H9 (cell line): ENCODE results near the gene KAT7. TPM values are rescaled to one million over a fixed set of nuclear protein-coding genes. Genes with fewer than 3 reads are reported as not detected.

Source experiments
- DNase-seq: peaks from one replicate; pipeline ENCODE4 v3.0.0-alpha.2; 2017
- H2AFZ ChIP-seq: one replicate; pipeline ENCODE4 v1.6.1; 2013; ENCODE audit warnings: mild to moderate bottlenecking, low read length, control low read depth, moderate library complexity
- H2AK5ac ChIP-seq: 2 replicates; pipeline ENCODE4 v1.6.1; 2013; ENCODE audit warnings: low read length, control low read depth, mixed read lengths; ENCODE audit not compliant: insufficient read length
- H2BK120ac ChIP-seq: one replicate; pipeline ENCODE4 v1.6.1; 2013; ENCODE audit warnings: low read depth, mild to moderate bottlenecking, low read length, control low read depth, inconsistent platforms; ENCODE audit not compliant: poor library complexity, severe bottlenecking
- H2BK12ac ChIP-seq: 2 replicates; pipeline ENCODE4 v1.6.1; 2013; ENCODE audit warnings: low read length, control low read depth, mixed read lengths, low read depth; ENCODE audit not compliant: insufficient read length
- H2BK15ac ChIP-seq: 2 replicates; pipeline ENCODE4 v1.6.1; 2013; ENCODE audit warnings: low read depth, low read length, control low read depth
- H2BK20ac ChIP-seq: one replicate; pipeline ENCODE4 v1.6.1; 2013; ENCODE audit warnings: low read depth, mild to moderate bottlenecking, low read length, control low read depth, inconsistent platforms; ENCODE audit not compliant: poor library complexity, severe bottlenecking
- H2BK5ac ChIP-seq: 2 replicates; pipeline ENCODE4 v1.6.1; 2013; ENCODE audit warnings: low read length, control low read depth, mixed read lengths; ENCODE audit not compliant: insufficient read length
- H3K14ac ChIP-seq: 2 replicates; pipeline ENCODE4 v1.6.1; 2013; ENCODE audit warnings: low read length, control low read depth; ENCODE audit not compliant: insufficient read depth
- H3K18ac ChIP-seq: 2 replicates; pipeline ENCODE4 v1.6.1; 2013; ENCODE audit warnings: low read depth, mild to moderate bottlenecking, mixed read lengths, low read length, control low read depth; ENCODE audit not compliant: insufficient read length
- H3K23ac ChIP-seq: 2 replicates; pipeline ENCODE4 v1.6.1; 2013; ENCODE audit warnings: low read length, control low read depth, mixed read lengths, low read depth; ENCODE audit not compliant: insufficient read length
- H3K23me2 ChIP-seq: 2 replicates; pipeline ENCODE4 v1.6.1; 2013; ENCODE audit warnings: low read depth, mild to moderate bottlenecking, mixed read lengths, low read length, control low read depth; ENCODE audit not compliant: insufficient read length, poor library complexity, severe bottlenecking
- H3K27ac ChIP-seq: 2 replicates; pipeline ENCODE4 v1.5.1; 2013; ENCODE audit warnings: low read length, control low read depth, mixed read lengths, low read depth; ENCODE audit not compliant: insufficient read length
- H3K27me3 ChIP-seq: 2 replicates; pipeline ENCODE4 v1.6.1; 2013; ENCODE audit warnings: low read length, control low read depth, inconsistent platforms; ENCODE audit not compliant: insufficient read depth
- H3K4ac ChIP-seq: 2 replicates; pipeline ENCODE4 v1.6.1; 2013; ENCODE audit warnings: low read depth, mild to moderate bottlenecking, control low read depth, inconsistent platforms, low read length, moderate library complexity
- H3K4me1 ChIP-seq: 2 replicates; pipeline ENCODE4 v1.6.1; 2013; ENCODE audit warnings: low read length, control low read depth, inconsistent platforms; ENCODE audit not compliant: insufficient read depth
- H3K4me2 ChIP-seq: 2 replicates; pipeline ENCODE4 v1.6.1; 2013; ENCODE audit warnings: low read length, control low read depth, mixed read lengths; ENCODE audit not compliant: insufficient read length, insufficient read depth
- H3K56ac ChIP-seq: 2 replicates; pipeline ENCODE4 v1.6.1; 2013; ENCODE audit warnings: low read depth, mild to moderate bottlenecking, mixed read lengths, low read length, control low read depth; ENCODE audit not compliant: insufficient read length
- H3K79me1 ChIP-seq: 2 replicates; pipeline ENCODE4 v1.6.1; 2013; ENCODE audit warnings: low read depth, mild to moderate bottlenecking, moderate library complexity, low read length, control low read depth, inconsistent platforms; ENCODE audit not compliant: insufficient read depth, poor library complexity, severe bottlenecking
- H3K79me2 ChIP-seq: 2 replicates; pipeline ENCODE4 v1.6.1; 2013; ENCODE audit warnings: low read length, control low read depth, inconsistent platforms; ENCODE audit not compliant: insufficient read depth
- H3K9ac ChIP-seq: 2 replicates; pipeline ENCODE4 v1.6.1; 2013; ENCODE audit warnings: low read length, control low read depth, mixed read lengths; ENCODE audit not compliant: insufficient read length; ENCODE audit errors: extremely low read depth
- H3K9me3 ChIP-seq: one replicate; pipeline ENCODE4 v1.6.1; 2013; ENCODE audit warnings: low read depth, low read length, inconsistent platforms; ENCODE audit not compliant: control insufficient read depth
- H3T11ph ChIP-seq: one replicate; pipeline ENCODE4 v1.6.1; 2013; ENCODE audit warnings: mild to moderate bottlenecking, low read length, control low read depth, inconsistent platforms
- H4K20me1 ChIP-seq: one replicate; pipeline ENCODE4 v1.6.1; 2013; ENCODE audit not compliant: control insufficient read depth, insufficient read length, insufficient read depth
- H4K5ac ChIP-seq: 2 replicates; pipeline ENCODE4 v1.6.1; 2013; ENCODE audit warnings: low read depth, mild to moderate bottlenecking, mixed read lengths, low read length, control low read depth; ENCODE audit not compliant: insufficient read length
- H4K8ac ChIP-seq: replicated peaks from 2 replicates; pipeline ENCODE4 v1.6.1; 2013; ENCODE audit warnings: low read length, control low read depth, mixed read lengths, low read depth; ENCODE audit not compliant: insufficient read length
- H4K91ac ChIP-seq: 2 replicates; pipeline ENCODE4 v1.6.1; 2013; ENCODE audit warnings: low read depth, mild to moderate bottlenecking, moderate library complexity, mixed read lengths, low read length, control low read depth; ENCODE audit not compliant: insufficient read length
- H3K27ac Mint-ChIP-seq, 3 experiments: 2 replicates in 2 of 3; 3 replicates in 1 of 3; pipeline ENCODE4 v1.8.0; 2020 to 2021; ENCODE audit warnings: mixed read lengths in 3 of 3, mild to moderate bottlenecking in 1 of 3, moderate library complexity in 1 of 3
- H3K27me3 Mint-ChIP-seq: 2 replicates; pipeline ENCODE4 v1.8.0; 2021; ENCODE audit warnings: low read depth, mild to moderate bottlenecking, moderate library complexity, mixed read lengths
- H3K36me3 Mint-ChIP-seq, 3 experiments: 2 replicates in 2 of 3; 3 replicates in 1 of 3; pipeline ENCODE4 v1.8.0; 2020 to 2021; ENCODE audit warnings: low read depth in 3 of 3, mixed read lengths in 3 of 3; ENCODE audit not compliant: insufficient read depth in 1 of 3
- H3K4me1 Mint-ChIP-seq, 2 experiments: 2 replicates each; pipeline ENCODE4 v1.8.0; 2020; ENCODE audit warnings: mixed read lengths in 2 of 2
- H3K4me3 Mint-ChIP-seq, 2 experiments: 2 replicates in 1 of 2; 3 replicates in 1 of 2; pipeline ENCODE4 v1.8.0; 2020 to 2021; ENCODE audit warnings: mild to moderate bottlenecking in 2 of 2, mixed read lengths in 2 of 2, moderate library complexity in 1 of 2
- H3K9me3 Mint-ChIP-seq, 2 experiments: 2 replicates in 1 of 2; 3 replicates in 1 of 2; pipeline ENCODE4 v1.8.0; 2020; ENCODE audit warnings: mild to moderate bottlenecking in 2 of 2, mixed read lengths in 2 of 2, moderate library complexity in 1 of 2
- total RNA-seq: library from RNA; stranded (reverse); gene quantifications from 2 replicates; pipeline ENCODE4 v1.2.1, GENCODE V29; 2021
- TF ChIP-seq, protein P1 (sequence below): fragments of 200-600 bp; sonication (generic); conservative IDR thresholded peaks from 3 replicates; pipeline ENCODE4 v1.8.0; 2021; ENCODE audit warnings: antibody characterized with exemption, mild to moderate bottlenecking

The KAT7 gene
- total RNA-seq, 1 experiment from 2014 or later = 93.1 TPM

DNA sequence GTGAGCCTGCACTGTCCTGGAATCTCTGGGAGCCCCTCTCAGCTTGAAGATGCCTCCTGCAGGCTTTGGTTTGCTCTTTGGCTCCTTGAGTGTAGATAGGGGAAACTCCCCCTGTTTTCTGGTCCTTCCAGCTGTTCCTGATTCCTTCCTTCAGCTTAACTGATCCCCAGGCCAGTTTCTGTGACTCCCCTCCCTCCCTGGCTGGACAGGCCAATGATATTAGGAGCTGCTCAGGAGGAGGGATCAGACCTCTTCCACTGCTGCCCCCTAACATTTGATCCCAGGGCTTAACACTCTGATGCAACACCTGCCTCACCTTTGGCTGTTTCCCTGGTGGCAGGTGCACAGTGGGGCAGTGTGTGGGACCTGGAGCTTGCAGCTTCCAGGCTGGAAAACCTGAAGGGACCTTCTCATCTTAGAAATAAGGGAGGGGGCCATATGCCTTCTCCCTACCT is 59.6 kb downstream of the KAT7 start, which contains the start of gene TAC4:
Gene TAC4 (minus strand): TSS at position 51 of the 455 bp plus-strand sequence. CDS start 52 bp downstream, outside the sequence.
- peaks cover 3% of the 10 kb centered on the region for H3K23me2 ChIP-seq
- no peaks in the 10 kb centered on the region for H3K9me3 ChIP-seq
- no peak within 1 kb of the TSS for H3K4me3 Mint-ChIP-seq
- H3K14ac ChIP-seq = no peak within 1 kb of the TSS
- peak; percentile 57 for DNase-seq
- H3K27me3 ChIP-seq = no peaks in the 10 kb centered on the region; the same call in 1 of the 2 replicates
- no peak within 1 kb of the TSS for H2BK15ac ChIP-seq
- no peak within 1 kb of the TSS for H3K27ac ChIP-seq
- H2BK120ac ChIP-seq = no peak within 1 kb of the TSS
- no peak within 1 kb of the TSS for H3T11ph ChIP-seq
- no peak within 1 kb of the TSS for H2BK20ac ChIP-seq
- no peak within 1 kb of the TSS for H4K8ac ChIP-seq
- no peak within 1 kb of the TSS for H3K4me2 ChIP-seq
- peaks cover 33% of the 10 kb centered on the region for H3K27me3 Mint-ChIP-seq
- H3K79me1 ChIP-seq = no peaks in the 10 kb centered on the region
- H2BK5ac ChIP-seq = no peak within 1 kb of the TSS
- no peak within 1 kb of the TSS for H3K4ac ChIP-seq
- no peaks in the 10 kb centered on the region for H3K9me3 Mint-ChIP-seq
- H3K36me3 Mint-ChIP-seq = peaks cover 4 to 10% (median 4%) of the 10 kb centered on the region in 3 experiments; a peak in 4 of 7 replicates
- peaks cover 18 to 25% of the 10 kb centered on the region in 2 experiments for H3K4me1 Mint-ChIP-seq
- H2AK5ac ChIP-seq = no peak within 1 kb of the TSS
- H3K18ac ChIP-seq = no peak within 1 kb of the TSS
- no peak within 1 kb of the TSS for H4K5ac ChIP-seq
- H2BK12ac ChIP-seq = no peak within 1 kb of the TSS
- H4K20me1 ChIP-seq = no peaks in the 10 kb centered on the region
- TF ChIP-seq, protein P1, sequence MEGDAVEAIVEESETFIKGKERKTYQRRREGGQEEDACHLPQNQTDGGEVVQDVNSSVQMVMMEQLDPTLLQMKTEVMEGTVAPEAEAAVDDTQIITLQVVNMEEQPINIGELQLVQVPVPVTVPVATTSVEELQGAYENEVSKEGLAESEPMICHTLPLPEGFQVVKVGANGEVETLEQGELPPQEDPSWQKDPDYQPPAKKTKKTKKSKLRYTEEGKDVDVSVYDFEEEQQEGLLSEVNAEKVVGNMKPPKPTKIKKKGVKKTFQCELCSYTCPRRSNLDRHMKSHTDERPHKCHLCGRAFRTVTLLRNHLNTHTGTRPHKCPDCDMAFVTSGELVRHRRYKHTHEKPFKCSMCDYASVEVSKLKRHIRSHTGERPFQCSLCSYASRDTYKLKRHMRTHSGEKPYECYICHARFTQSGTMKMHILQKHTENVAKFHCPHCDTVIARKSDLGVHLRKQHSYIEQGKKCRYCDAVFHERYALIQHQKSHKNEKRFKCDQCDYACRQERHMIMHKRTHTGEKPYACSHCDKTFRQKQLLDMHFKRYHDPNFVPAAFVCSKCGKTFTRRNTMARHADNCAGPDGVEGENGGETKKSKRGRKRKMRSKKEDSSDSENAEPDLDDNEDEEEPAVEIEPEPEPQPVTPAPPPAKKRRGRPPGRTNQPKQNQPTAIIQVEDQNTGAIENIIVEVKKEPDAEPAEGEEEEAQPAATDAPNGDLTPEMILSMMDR = no peak
- no peaks in the 10 kb centered on the region for H3K4me1 ChIP-seq
- no peak within 1 kb of the TSS for H3K23ac ChIP-seq
- no peaks in the 10 kb centered on the region for H3K79me2 ChIP-seq
- no peak within 1 kb of the TSS for H3K56ac ChIP-seq
- H3K9ac ChIP-seq = no peak within 1 kb of the TSS
- H4K91ac ChIP-seq = no peak within 1 kb of the TSS
- H3K27ac Mint-ChIP-seq = peak within 1 kb of the TSS; percentile 27 to 63 (median 42); a peak in 4 of 7 replicates
- no peak within 1 kb of the TSS for H2AFZ ChIP-seq
